Stimulated activated CD8-positive, alpha-beta memory T cell treated with anti-CD3 and anti-CD28 coated beads, Interleukin-4, amount 100 ng/mL, for 4 hours (primary cell): ENCODE measurements around the gene TTF2.
"Not testable (repeated sequence)": the region's sequence is repeated elsewhere in the genome, so short reads cannot be mapped to it uniquely, and the experiment has no call there.

ENCODE experiments used
- DNase-seq, 2 donors: peaks; one replicate each; pipeline ENCODE4 v3.0.0-alpha.2; 2020; ENCODE audit warnings: low read depth in 2 of 2, low spot score in 1 of 2

Gene TTF2

GRCh38 chr1:117092594-117092993, 32.5 kb downstream of the TTF2 start:
- DNase-seq: no peak

- DNase-seq: no peak
Observed at GRCh38 chr1:117093091-117093534, 33.0 kb downstream of the TTF2 start.

GRCh38 chr1:117093870-117094621, 33.9 kb downstream of the TTF2 start:
- no peak for DNase-seq

GRCh38 chr1:117094841-117095604, 34.9 kb downstream of the TTF2 start:
- no peak for DNase-seq

GRCh38 chr1:117096951-117097408, 36.9 kb downstream of the TTF2 start:
- no peak for DNase-seq

GRCh38 chr1:117097443-117097842, 37.3 kb downstream of the TTF2 start:
- DNase-seq: no peak

- DNase-seq: no peak
Observed at GRCh38 chr1:117098287-117098890, 38.3 kb downstream of the TTF2 start.

- DNase-seq: no peak
Observed at GRCh38 chr1:117101334-117101733, 41.2 kb downstream of the TTF2 start.

- not testable (repeated sequence) for DNase-seq
Observed at GRCh38 chr1:117101858-117102257, 41.7 kb downstream of the TTF2 start.

- DNase-seq: no peak
Observed at GRCh38 chr1:117104986-117105385, 44.9 kb downstream of the TTF2 start.

GRCh38 chr1:117105722-117106121, 45.6 kb downstream of the TTF2 start:
- no peak for DNase-seq

- no peak for DNase-seq
Observed at GRCh38 chr1:117106478-117106877, 46.4 kb downstream of the TTF2 start.

GRCh38 chr1:117107364-117107763, 47.2 kb downstream of the TTF2 start:
- DNase-seq: no peak

- no peak for DNase-seq
Observed at GRCh38 chr1:117110774-117111173, 50.6 kb downstream of the TTF2 start.

GRCh38 chr1:117112047-117112717, 52.1 kb downstream of the TTF2 start:
- DNase-seq: no peak

GRCh38 chr1:117113199-117113598, 53.1 kb downstream of the TTF2 start:
- no peak for DNase-seq

GRCh38 chr1:117114877-117115276, 54.8 kb downstream of the TTF2 start:
- no peak for DNase-seq

GRCh38 chr1:117116090-117116783, 56.1 kb downstream of the TTF2 start:
- DNase-seq: no peak

- no peak for DNase-seq
Observed at GRCh38 chr1:117116784-117117130, 56.6 kb downstream of the TTF2 start.

- no peak for DNase-seq
Observed at GRCh38 chr1:117117697-117118096, 57.6 kb downstream of the TTF2 start.

- no peak for DNase-seq
Observed at GRCh38 chr1:117118137-117118536, 58.0 kb downstream of the TTF2 start.
